D721Med (cell line): ENCODE results near the gene SEMA5B.
A peak's percentile ranks its signal among the peaks of the same experiment; 100 is the strongest.

ENCODE experiments used
- DNase-seq: peaks from one replicate; pipeline ENCODE4 v3.0.0; 2011; ENCODE audit warnings: low spot score; ENCODE audit not compliant: insufficient read length
- FAIRE-seq: peaks from 2 replicates; lab custom pipeline; 2011; peaks lifted over from hg19 to GRCh38; lab: Jason Lieb, UNC
- TF ChIP-seq, protein P1 (sequence below): IDR thresholded peaks from 2 replicates; pipeline ENCODE4 v1.5.1; 2012; ENCODE audit warnings: mild to moderate bottlenecking, control low read depth; ENCODE audit not compliant: insufficient read depth; ENCODE audit errors: missing control alignments

The SEMA5B gene

DNA sequence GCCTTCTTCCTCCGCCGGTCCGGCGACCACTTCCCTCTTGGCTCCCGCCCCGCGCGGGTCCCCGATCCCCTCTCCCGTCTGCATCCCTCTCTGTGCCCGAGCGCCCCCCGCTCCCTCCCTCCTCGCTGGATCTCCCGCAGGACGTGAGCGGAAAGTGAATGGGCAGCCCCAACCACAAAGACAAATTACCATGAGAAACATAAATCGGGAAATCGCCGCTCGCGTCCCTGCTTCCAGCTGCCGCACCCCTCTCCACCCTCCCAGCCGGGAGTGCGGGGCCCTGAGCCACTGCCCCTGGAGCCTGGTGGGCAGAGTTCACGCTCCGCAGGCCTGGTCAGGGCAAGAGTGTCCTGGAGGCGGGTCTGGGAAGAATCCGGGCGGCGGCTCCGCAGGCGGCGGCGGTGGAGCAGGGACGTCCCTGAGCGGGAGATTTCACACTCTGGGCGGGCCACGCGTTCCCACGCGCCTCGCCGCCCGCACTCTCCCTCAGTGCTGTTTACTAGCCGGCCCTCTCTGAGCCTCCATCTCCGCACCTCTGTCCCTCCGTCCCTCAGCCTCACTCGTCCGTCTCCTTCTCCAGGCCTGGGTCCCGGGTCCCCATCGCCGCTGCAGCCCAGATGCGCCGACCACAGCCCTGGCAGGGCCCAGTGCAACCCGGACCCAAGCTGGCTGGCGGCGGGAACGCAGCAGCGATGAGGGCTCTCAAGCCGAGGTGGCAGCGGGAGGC is 835 bp downstream of the SEMA5B start:
- FAIRE-seq: no peak
- DNase-seq: no peak
- TF ChIP-seq, protein P1, sequence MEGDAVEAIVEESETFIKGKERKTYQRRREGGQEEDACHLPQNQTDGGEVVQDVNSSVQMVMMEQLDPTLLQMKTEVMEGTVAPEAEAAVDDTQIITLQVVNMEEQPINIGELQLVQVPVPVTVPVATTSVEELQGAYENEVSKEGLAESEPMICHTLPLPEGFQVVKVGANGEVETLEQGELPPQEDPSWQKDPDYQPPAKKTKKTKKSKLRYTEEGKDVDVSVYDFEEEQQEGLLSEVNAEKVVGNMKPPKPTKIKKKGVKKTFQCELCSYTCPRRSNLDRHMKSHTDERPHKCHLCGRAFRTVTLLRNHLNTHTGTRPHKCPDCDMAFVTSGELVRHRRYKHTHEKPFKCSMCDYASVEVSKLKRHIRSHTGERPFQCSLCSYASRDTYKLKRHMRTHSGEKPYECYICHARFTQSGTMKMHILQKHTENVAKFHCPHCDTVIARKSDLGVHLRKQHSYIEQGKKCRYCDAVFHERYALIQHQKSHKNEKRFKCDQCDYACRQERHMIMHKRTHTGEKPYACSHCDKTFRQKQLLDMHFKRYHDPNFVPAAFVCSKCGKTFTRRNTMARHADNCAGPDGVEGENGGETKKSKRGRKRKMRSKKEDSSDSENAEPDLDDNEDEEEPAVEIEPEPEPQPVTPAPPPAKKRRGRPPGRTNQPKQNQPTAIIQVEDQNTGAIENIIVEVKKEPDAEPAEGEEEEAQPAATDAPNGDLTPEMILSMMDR: no peak

DNA sequence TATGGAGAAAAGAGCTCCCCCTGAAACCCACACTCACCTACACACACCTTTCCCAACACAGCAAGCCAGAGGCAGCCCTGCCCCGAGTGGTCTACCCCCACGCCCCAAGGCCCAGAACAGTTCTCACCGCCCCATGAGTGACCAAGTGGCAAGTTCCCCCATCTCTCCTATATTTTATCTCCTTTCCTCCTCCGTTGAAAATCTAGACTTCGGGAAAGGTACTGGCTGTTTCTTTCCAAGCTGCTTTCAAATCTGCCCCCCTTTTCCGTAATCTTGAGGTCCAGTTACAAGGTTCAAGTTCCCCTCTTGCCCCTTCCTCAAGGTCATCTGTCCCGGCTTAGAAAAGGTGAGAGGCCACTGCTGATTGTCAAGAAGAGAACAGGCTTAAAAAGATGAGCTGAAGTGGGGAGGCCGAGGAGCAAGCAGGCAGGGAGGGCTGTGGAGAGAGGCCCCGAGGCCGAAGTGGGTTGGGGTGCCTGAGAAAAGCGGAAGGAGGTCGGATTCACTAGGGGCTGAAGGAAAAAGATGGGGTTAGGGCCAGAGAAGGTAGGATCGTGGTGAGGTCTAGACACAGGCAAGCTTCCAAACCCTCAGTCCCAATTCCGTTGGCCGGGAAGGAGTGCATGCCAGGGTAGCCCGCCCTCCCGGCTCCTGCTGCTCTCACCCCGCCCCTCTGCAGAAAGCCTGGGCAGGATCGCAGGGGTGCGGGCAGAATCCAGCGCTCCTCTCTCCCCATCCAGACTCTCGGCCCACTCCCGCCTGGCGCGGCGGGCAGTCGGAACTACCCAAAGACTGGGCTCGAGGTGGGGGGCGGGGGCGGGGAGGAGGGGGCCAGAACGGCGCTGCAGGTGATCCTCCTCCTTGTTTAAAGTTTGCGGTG is 1.7 kb downstream of the SEMA5B start:
- no peak for DNase-seq
- FAIRE-seq: no peak
- TF ChIP-seq, protein P1: no peak

DNA sequence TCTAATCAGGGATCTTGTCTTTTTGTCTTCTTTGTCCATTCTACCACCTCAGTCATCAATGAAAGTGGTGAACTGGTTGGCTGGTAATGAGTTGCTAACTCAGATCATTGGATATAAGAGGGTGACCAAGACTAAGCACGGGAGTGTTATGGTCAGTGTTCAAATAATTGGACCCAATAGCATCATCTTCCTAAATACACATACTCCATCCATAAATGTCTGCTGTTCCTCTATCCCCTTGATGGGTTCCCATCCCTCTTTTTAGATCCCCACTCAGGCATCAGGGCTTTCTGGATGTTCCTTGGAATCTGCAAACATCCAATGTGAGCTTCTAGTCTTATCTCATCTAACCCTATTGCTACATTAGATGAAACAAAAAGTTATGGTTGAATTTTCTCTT is 3.5 kb downstream of the SEMA5B start:
- FAIRE-seq: no peak
- no peak for DNase-seq
- TF ChIP-seq, protein P1: no peak

DNA sequence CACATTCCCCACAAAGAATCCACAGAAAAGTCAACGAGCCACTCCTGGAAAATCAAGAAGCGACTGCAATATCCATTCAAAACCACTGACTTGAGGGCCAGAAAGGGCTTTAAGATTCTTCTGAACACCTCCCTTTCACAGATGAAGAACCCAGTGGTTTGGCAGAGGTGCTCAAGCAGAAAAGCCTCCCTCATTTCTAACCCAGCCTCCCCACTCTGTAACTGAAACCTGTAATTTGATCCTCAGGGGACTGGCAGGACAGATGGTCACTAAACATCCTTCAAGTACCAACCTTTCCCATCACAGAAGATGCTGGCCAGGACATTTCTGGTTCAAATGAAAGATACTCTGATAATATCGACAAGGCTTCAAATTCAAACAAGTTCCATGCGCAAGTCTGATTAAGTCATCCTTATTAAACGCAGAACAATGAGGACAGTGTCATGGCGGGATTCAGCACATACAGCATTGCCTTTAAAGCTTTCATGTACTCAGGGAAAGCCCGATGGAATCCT is 5.5 kb downstream of the SEMA5B start:
- TF ChIP-seq, protein P1: no peak
- DNase-seq: no peak
- peak; percentile 69 for FAIRE-seq

DNA sequence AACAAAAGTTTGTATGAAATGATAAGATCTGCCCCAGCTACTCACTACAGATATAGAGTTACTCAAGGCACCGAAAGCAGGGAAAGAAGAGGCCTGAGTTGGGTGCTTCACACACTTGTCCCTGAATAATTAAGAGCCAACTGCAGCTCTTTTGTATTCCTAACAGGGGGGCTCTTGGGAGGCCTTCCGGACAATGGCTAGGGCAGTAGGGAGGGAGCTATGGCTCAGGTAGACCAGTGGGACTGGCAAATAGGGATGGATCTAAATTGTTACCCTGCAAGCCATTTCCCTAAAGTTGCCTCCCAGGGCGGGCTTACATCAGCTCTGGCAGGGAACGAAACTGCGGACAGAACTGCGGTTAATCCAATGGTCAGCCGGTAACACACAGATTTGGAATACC is 6.2 kb downstream of the SEMA5B start:
- DNase-seq (no peak), FAIRE-seq (no peak)
- TF ChIP-seq, protein P1: no peak

DNA sequence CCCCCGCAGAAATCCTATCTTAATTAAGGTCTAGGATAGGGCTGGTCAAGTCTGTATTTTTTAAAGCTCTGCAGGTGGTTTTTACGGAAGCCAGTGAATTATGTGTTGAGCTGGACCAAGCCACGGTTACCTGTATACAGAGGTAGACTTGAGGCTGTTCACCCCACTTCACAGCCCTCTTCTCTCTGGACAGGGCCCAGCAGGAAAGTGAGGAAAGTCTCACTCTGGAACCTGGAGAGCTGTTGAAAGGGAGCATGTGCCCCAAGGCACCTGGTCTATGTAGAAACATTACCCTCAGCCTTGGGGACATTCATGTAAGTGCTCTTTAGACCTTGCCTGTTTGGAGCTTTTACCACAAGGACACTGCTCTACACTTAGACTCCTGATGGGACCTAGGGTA is 6.9 kb downstream of the SEMA5B start:
- DNase-seq (no peak), FAIRE-seq (no peak)
- TF ChIP-seq, protein P1: no peak

DNA sequence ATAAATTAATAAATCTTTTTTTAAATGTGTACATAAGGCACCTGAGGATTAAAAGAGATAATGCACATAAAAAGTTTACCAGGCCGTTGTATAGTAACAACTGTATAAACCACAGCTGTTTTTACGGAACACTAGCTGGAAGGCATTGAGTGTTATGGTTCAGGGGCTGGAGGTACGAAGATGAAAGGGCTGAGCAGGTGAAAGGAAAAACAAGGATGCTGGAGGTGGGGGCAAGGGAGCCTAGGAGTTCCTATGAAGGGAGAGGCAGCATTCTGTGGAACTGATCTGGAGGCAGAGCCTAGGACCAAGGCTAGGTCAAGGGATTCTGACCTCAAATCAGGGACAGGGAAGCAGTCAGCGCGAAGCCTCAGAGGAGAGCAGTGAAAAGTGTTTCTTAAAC is 8.0 kb downstream of the SEMA5B start:
- TF ChIP-seq, protein P1: no peak
- no peak for DNase-seq
- FAIRE-seq: no peak
